GM10847 (cell line): Measurements from ENCODE around the gene GALNT1.

Source experiments
- POLR2A ChIP-seq: IDR thresholded peaks from 2 replicates; pipeline ENCODE4 v1.6.1; 2011; ENCODE audit not compliant: insufficient read length; ENCODE audit errors: extremely low read depth

Gene GALNT1

GRCh38 chr18:35731701-35732100, 150.2 kb downstream of the GALNT1 start:
- TF ChIP-seq POLR2A: no peak

- no peak for TF ChIP-seq POLR2A
These were observed 150.6 kb downstream of the GALNT1 start for GRCh38 chr18:35732162-35732561.

DNA sequence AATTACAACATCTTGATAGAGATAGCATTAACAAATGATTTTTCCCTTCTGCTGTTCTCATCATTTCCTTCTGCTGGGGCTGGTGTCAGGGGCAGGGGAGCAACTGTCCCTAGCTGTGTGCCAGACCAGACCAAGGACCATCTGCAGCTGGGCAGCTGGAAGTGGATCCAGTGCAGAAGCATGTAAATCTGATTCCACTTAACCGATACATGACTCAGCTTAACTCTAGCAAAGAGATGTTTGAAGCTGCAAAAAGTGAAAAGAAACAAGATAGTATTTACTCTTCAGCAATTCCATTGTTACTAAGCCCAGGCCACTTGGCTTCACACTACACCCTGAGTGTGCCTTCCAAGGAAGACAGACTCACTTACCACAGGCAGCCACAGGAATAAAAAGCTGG, 151.1 kb downstream of the GALNT1 start:
- no peak for TF ChIP-seq POLR2A

DNA sequence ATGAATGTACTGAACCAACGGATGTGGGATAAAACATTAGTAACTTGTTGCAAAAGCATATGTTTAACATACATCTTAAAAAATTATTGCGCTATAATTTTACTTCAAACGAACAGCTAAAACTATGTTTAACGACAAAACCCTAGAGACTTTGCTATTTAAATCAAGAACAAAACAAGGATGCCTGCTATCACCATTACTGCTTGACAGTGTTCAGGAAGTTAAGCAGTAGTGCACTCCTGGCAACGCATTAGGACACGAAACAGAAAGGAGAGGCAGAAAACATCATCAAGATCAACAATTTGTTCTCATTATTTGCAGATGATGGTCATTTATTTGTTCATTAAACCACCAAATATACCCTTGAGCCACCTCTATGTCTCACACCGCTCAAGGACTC, 151.9 kb downstream of the GALNT1 start:
- TF ChIP-seq POLR2A: no peak

GRCh38 chr18:35736696-35737095, 155.2 kb downstream of the GALNT1 start:
- no peak for TF ChIP-seq POLR2A

DNA sequence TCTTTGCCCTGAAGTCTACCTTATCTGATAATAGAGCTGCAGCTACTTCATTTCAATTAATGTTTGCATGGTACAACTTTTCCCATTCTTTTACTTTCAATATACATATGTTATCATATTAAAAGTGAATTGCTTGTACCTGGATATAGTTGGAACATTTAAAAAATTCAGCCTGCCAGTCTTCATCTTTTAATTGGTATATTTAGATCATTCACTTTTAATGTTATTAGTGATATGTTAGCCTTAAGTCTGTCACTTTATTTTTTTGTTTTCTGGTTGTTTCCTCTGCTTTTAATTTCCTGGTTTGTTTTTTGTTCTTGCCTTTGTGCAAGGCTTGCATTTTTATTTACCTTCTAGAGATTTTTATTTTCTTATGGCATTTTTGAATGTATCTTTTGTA, 158.2 kb downstream of the GALNT1 start:
- TF ChIP-seq POLR2A: no peak

DNA sequence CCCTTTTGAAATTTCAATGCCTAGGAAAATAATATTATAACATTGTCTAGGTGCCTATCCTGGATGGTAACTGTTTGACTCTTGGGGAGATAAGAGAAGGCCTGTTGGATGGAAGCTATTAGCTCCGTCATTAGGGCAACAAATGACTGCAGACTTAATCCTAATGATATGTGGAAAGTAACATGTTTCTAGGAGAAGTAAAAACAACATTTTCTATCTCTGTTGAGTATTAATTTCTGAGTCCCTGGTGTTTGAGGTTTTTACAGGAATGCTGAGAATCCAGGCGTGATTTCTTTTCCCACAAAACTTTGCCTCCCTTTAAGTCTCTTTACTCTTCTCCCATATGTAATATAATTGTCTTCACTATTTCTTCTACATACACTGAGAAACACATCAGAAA, 159.1 kb downstream of the GALNT1 start:
- no peak for TF ChIP-seq POLR2A

GRCh38 chr18:35743916-35744315, 162.4 kb downstream of the GALNT1 start:
- TF ChIP-seq POLR2A: no peak

DNA sequence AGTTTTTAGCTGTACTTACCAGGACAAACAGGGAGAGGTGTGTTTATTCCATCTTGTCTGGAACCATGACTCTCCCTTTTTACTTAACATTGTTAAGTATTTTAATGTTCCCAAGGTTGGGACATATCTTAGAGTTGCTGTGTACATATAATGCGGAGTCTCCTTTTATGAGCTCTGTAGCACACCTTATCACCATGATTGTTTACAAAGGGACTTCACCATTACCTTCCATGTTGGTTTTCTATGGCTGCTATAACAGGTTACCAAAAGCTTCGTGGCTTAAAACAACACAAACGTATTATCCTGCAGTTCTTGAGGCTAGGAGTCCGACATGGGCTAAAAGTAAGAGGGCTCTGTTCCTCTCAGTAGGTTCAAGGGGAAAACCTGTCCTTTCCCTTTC, 164.3 kb downstream of the GALNT1 start:
- TF ChIP-seq POLR2A: no peak

DNA sequence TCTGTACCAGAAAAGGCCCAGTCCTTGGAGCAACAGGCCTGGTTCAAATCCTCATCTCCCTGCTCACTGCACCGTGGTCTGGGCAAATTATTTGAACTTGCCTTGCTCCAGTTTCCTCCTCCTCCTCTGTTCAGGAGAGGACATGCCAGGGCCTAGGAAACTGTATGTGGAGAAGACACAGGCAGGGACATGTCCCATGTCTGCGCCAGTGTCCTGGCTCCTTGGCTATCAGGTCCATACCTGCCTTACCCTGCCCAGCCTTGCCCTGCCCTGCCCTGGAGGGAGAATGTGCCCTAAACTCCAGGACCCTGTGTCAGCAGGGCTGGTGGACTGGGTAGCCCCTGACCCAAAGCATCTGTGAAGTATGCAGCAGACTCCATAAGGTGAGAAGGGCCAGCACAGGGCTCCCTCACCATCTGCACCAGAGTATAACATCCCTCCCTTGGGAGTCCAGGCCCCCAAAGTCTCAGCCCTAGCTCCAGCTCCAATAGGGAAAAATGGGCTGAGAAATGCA, 165.3 kb downstream of the GALNT1 start:
- TF ChIP-seq POLR2A: no peak

- TF ChIP-seq POLR2A: no peak
These were observed 166.4 kb downstream of the GALNT1 start for GRCh38 chr18:35747894-35748472.

DNA sequence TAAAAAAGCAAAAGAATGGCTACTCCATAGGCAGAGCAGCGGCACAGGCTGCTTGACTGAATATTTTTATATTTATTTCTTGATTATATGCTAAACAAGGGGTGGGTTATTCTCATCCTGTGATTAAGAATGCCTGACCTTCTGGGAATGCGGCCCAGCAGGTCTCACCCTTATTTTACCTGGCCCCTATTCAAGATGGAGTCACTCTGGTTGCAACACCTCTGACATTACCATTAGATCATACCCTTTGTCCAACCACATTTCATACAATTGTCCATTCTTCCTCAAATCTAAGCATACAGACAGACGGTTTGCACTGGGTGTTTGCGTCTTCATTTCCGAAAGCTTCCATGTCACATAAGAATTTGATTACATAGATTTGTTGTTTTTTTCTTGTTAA, 168.2 kb downstream of the GALNT1 start:
- TF ChIP-seq POLR2A: no peak

DNA sequence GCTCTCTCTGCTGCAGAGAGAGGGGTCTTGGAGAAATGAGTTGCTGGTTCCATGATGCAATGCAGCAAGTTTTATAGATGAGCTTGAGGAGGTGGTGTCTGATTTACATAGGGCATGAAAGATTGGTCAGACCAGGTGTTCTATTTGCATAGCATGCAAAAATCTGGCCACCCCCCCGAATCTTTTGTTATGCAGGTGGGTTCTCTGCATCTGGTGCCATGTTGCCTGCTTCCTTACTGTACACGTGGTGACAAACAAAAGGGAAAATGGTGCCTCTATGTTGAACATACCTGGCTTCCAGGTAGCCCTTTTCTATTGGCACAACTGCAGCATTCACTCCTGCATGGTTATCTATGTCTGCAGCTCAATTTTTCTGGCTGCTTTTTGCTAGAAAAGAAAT, 169.4 kb downstream of the GALNT1 start:
- no peak for TF ChIP-seq POLR2A

GRCh38 chr18:35753306-35753910, 171.9 kb downstream of the GALNT1 start:
- TF ChIP-seq POLR2A: no peak

GRCh38 chr18:35754464-35754863, 172.9 kb downstream of the GALNT1 start:
- TF ChIP-seq POLR2A: no peak

- TF ChIP-seq POLR2A: no peak
These were observed 173.8 kb downstream of the GALNT1 start for GRCh38 chr18:35755369-35755768.
